GM12872 (cell line): Measurements from ENCODE around the gene DRGX.

Experiments used
- CTCF ChIP-seq: IDR thresholded peaks from 3 replicates; pipeline ENCODE4 v1.5.1; 2011; ENCODE audit warnings: low read depth, mild to moderate bottlenecking, low read length, moderate library complexity; ENCODE audit not compliant: insufficient read depth

The DRGX gene

GRCh38 chr10:49325916-49326783 is 69.7 kb downstream of the DRGX start:
- no peak for TF ChIP-seq CTCF

GRCh38 chr10:49325131-49325915 is 70.6 kb downstream of the DRGX start:
- TF ChIP-seq CTCF = no peak

- TF ChIP-seq CTCF = no peak
These were observed 71.2 kb downstream of the DRGX start for GRCh38 chr10:49324711-49325110.

GRCh38 chr10:49323896-49324270 is 72.0 kb downstream of the DRGX start:
- TF ChIP-seq CTCF = no peak

GRCh38 chr10:49323171-49323895 is 72.6 kb downstream of the DRGX start:
- TF ChIP-seq CTCF = no peak

- no peak for TF ChIP-seq CTCF
These were observed 73.3 kb downstream of the DRGX start for GRCh38 chr10:49322371-49323170.
